GM18508 (cell line): ENCODE measurements around the gene SKAP1.
"Not testable (repeated sequence)": the region's sequence is repeated elsewhere in the genome, so short reads cannot be mapped to it uniquely, and the experiment has no call there.

Experiments used
- ATAC-seq: cut with Tn5 transposase; IDR thresholded peaks from one replicate; pipeline ENCODE4 v1.9.1; 2021; ENCODE audit warnings: moderate number of reproducible peaks; ENCODE audit not compliant: insufficient read depth, unreplicated experiment

The SKAP1 gene

DNA sequence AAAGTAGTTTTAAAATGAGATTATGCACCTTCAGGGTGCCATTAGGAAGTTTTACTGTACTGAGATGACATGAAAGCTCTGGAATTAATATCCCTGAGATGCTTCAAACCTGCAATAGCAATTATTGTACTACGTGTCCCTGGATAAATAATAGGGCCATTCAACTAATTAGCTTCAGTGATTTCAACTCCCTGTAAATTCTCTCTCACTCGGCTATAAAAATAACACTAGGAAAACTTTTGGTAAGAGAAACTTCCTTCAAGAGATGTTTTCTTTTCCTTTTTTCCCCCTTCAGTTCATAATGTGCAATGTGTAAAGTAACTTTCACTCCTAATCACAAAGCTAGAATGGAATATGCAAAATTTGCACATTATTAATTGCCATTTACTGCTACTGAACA is 176.0 kb downstream of the SKAP1 start:
- ATAC-seq = no peak

DNA sequence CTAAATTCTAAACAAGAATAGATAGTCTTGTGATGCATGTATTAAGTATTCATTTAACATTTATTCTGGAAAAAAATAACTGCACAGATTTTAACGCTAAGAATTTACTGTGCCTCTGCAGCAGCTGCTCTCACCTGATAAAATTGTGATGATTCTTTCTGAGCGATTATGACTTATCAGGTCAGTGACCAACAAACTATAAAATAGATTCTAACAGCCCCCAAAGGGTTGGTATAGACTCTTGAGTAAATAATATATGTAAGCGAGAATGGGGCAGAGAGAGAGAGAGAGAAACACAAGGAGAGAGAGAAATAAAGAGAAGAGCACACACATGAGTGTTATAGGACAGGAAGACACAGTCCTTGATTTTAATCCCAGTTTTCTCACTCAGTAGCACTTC is 178.1 kb downstream of the SKAP1 start:
- no peak for ATAC-seq

DNA sequence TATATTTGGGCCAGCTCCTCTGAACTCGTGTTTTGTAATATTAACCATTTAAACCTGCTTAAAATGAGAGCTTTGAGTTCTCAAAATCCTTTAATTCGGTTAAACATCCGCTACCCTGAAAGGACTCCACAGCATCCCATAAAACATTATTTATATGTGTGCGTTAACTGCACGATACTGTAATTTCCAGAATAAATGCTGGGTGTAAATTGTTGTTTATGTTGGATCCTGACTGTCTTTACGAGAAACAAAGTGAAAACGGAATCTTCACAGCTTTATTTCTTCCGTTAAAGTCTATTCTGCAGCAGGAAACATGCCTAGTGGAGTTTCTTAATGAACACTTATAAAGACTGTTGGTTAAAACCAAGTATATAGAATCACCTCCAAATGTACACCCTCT is 179.1 kb downstream of the SKAP1 start:
- no peak for ATAC-seq

DNA sequence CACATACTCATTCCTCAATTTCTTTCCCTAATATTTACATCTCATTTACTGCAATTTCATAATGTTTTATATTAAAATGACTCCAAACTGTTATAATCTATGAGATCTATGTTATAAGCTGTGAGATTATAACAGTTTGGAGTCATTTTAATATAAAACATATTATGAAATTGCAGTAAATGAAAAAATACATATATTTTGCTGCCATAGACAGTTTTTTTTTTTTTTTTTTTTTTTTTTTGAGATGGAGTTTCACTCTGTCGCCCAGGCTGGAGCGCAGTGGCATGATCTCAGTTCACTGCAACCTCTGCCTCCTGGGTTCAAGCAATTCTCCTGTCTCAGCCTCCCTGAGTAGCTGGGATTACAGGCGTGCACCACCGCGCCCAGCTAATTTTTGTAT is 180.0 kb downstream of the SKAP1 start:
- ATAC-seq = not testable (repeated sequence)

DNA sequence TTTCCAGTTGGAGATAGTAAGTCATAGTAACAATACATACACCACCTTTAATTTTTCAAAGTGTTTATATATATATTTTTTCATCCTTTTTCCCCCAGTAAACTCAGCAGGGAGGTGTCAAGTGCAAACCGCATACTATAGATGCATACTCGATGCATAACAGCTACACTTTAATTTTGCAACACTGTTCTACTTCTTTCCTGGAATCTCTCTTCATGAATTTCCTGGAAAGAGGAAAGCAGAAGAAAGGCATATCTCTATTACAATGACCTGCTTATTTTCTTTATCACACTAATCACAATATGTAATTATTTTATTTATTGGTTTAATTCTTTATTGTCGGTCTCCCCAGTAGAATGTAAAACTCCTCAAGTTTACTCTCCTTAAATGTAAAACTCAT is 182.4 kb downstream of the SKAP1 start:
- ATAC-seq = no peak

DNA sequence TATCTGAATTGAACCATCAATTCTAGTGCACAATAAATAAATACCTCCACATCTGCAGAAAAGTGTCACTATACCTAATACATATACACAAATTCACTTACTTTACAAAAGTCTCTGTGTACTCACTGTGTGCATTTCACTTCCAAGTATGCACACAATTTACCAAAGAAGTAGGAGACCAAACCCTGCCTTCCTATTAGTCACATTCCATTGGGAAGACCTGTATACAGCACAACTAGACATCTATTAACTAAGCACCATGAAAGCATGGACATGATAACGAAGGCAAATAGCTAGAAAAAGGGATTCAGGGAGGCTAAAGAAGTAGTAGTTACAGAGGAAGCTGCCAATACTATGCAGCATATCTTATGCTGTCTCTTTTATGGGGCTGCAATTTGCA is 183.0 kb downstream of the SKAP1 start:
- ATAC-seq = no peak

DNA sequence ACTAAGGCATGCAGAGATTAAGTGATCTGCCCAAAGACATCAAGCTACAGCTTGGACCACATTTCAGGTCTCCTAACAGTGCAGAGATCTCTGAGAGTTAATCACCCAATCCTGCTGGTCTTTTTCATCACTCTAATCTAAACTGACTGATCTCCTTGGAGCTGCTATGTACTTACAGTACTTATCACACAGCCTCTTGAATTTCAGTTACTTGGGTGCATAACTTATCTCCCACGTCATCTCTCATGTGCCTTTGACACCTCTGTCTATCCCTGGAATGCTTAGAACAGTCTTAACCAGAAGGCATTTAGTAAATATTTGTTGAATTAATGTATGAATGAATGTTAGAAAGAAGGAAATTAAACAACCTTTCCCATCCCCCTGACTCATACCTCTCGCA is 183.4 kb downstream of the SKAP1 start:
- ATAC-seq = no peak

DNA sequence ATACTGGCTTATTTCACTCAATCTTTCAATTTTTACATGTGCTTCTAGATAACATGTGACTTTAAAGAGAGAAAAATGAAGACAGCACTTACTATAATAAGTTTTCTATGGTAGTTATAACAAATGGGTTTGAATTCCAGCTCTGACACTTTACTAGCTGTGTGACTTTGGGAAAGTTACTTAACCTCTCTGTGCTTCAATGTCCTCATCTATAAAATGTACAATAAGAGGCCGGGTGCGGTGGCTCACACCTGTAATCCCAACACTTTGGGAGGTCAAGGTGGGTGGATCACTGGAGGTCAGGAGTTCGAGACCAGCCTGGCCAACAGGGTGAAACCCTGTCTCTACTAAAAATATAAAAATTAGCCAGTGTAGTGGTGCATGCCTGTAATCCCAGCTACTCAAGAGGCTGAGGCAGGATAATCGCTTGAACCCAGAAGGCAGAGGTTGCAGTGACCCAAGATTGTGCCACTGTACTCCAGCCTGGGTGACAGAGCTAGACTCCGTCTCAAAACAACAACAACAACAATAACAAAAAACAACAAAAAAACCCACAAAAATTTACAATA is 184.5 kb downstream of the SKAP1 start:
- not testable (repeated sequence) for ATAC-seq

DNA sequence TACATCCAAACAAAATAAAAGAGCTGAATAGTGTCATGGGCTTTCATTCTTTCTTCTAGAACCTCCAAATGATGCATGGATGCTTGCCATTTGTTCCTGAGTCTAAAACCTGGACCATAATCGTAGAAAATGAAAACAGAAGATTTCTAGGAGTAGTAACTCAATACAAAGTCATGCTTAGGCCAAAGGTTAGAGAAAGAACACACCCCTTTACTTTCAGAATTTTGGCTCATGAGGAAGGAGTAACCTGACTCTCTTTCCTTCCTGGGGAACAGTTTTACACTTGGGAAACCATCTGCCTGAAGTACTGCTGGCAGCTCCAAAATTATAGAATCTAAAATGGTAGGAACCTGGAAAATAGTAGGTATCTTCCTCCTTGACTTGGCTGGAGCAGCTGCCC is 185.2 kb downstream of the SKAP1 start:
- no peak for ATAC-seq

DNA sequence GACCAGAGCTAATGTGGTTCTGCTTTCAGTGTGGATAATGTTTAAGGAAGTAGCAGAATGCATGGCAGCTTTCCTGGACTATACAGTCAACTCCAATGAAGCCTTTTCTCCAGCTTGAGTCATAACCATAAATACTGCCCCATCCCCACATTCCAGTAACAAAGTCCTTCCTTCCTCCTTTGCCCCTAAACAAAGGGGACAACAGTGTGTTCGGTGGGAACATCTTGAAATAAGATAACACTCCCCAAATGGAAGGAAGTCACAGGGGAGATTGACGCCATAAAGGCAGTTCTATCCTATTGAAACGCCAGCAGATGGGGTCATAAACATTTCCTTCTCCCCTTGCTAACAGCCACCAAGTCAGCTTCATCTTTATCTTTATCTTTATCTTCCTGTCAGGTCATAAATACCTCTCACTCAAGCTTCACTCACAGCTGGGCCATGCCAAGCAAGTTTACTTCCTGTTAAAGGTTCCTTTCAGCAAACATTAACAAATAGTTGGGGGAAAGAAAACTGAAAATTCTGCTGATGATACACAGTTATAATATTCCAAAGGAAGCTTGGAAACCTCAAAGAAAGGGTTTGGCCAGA is 185.8 kb downstream of the SKAP1 start:
- no peak for ATAC-seq

DNA sequence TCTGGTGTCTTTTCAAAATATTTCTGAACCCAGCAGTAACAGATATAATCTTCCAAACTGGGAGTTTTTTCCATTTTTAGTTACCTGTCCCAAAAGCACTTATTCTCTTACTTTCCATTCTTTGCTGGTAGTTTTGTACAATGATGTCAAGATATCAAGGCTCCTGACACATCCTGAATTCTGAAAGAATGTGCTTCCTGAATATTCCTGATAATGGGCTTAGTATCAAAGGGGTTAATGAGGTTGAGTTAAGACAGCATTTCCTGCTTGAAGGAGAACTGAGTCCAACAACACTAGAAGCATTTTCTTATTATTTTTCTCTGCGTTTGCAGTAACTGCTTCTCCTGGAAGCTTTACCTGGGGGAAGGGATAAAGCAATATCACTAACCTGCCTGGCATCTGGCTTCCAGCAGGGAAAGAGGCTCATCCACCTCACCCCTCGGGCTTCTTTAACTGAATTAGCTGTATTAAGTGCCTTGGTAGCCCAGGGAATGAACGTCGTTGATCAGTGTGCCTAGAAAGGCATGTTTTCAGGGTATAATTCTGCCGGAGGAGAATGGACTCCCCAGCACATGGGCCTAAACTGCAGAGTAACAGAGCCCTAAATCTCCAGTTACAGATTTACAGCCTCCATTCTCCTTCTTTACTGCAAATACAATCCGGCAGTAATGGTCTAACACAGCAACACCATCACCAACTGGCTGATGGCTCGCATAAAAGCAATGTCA is 188.1 kb downstream of the SKAP1 start:
- no peak for ATAC-seq

DNA sequence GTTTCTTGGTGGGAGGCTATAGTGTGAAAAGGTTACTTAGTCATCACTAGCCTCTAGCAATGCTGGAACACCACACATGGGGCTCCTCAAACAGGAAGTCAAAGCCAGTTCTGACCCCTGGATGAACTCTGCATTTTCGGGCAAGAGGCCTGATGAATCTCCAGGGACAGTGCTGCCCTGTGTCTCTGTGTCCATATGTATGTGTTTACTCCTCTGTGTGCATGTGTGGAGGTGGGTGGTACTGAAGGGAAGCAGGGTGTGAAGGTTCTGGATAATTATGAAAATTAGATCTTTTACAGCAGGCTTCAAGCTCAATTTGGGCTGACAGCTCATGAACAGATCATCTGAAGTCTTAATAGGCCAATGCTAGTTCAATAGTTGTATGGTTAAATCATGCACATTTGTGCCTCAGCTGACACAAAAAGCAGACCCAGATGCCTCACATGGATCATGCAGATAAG is 188.9 kb downstream of the SKAP1 start:
- peak; percentile 62 for ATAC-seq

DNA sequence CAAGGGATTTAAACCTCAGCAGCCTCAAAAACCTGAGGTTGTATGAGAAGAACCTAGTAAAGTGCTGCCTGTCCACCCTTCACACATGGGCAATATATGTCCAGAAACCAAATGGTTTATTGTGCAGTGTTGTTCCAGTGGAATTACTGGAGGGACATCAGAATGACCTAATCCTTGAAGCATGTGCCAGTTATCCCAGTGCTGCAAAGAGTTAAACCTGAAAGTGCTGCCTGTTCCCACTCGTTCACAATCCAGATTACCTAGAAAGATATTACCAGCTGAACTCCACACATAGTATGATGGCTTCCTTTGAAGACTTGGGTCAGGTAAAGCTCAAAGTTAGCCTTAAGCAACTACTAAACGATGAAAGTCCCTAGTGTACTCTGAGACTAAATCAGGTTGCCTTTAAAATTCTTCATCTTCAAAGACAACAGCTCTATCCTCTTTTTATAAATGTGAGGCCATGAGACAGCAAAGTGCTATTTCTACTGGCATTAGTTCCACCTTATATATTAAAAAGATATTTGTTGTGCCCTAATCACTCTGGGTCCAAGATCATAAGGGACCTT is 189.4 kb downstream of the SKAP1 start:
- no peak for ATAC-seq

DNA sequence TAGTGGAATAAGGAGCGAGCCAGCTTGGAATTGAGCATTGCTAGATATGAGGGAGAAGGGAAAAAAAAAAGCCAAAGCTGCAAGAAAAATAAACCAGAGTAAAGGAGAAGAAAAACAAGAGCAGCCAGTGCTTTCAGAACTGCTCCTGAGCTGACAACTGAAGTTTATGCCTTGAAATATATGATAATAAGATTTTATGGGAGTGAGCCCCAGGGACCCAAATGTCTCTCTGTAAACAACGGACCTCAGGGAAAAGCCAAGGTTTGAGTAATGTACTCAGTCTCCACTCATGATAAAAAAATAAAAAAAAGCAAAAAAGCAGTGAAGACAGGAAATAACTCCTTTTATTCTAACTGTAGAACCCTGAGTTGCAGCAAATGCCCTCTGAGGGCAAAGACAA is 189.9 kb downstream of the SKAP1 start:
- ATAC-seq = no peak

DNA sequence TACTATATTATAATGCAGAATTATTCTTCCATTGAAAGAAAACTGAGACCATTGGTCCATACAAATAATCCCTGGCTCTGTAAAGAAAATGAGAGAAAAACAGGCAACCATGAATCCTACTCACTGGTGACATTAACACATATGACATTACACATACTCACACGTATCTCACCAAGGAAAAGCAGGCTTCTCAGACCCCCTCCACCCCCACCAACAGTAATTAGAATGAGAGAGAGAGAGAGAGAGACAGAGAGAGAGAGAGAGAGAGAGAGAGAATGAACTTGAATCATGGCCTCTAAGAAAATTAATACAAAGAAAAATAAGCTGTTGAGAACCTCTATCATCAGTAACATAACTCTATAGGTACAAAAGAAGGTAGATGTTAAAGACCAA is 190.4 kb downstream of the SKAP1 start:
- ATAC-seq = no peak

DNA sequence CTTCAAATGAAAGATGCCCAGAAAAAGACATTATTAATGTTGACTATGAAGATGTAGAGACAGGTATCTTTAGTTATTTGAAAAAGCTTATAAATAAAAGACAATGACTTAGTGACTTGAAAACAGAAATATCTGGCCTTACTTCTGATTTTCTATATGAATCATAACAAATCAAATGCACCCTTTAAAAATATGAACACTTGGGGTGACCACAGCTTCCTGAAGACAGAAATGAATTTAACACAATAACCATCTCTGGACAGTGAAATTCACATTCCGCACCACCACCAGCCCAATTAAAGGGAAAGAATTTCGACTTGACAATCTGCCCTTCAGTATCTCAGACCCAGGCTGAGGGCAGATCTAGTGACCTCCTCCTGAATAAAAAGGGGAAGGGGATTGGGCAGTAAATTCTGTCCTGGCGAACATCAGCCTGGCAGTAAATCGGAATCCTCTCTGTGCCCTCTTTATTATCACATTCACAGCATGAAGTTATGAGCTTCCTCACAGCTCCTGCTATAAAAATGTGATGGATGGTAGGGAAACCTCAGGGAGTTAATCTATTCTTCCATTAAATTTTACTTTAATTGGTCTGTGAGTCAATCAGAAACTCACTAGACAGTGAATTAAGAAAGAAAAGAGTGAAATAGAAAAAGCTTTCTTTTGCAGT is 190.9 kb downstream of the SKAP1 start:
- no peak for ATAC-seq

DNA sequence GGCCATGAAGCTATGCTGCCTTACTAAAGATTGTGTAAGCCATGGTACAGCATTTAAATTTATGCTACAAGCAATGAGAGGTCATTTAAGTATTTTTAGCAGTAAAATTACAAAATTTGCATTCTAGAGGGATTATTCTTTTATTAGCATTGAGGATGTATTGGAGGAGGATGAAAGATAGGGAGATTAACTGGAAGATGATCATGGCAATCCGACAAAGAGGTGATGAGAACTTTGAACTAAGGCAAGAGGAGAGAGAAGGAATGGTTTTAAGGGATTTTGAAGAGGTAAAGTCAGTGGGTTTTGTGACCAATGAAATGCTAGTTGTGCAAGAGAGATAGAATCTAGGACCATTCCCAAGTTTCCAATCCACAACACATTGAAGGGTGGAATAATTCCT is 192.6 kb downstream of the SKAP1 start:
- ATAC-seq = no peak

DNA sequence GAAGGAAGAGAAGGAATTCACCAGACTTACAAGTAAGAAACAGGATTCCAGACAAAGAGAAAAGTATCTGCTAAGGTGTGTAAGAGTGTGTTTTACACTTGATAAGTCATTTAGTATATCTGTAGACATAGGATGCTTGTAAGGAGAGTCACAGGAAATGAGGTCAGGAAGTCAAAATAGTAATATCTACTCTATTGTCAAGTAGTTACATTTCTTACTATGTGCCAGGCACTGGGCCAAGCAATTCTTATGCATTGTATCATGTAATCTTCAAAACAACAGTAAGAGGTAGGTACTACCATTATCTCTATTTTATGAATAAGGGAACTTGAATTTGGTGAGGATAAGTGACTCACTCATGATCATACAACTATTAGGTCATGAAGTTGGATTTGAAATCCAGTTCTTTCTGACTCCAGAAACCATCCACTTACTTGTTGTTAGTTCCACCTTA is 193.3 kb downstream of the SKAP1 start:
- ATAC-seq = no peak

DNA sequence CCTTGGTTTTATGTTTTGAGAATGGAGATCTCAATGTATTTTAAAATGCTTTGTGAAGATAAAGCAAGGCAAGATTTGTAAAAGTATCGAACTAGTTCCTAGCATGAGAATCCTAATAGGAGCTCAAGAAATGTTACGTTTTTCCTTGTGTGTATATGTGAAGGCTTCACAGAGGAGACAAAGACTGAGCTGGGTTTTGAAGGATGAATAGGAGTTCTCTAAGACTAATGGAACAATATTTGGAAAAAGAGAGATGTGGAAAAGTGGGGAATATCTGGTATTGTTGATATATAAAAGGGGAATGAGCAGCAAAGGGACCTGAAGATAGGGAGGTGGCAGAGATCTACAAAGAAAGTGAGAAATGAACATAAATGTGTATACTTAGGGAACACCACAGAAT is 195.1 kb downstream of the SKAP1 start:
- no peak for ATAC-seq

DNA sequence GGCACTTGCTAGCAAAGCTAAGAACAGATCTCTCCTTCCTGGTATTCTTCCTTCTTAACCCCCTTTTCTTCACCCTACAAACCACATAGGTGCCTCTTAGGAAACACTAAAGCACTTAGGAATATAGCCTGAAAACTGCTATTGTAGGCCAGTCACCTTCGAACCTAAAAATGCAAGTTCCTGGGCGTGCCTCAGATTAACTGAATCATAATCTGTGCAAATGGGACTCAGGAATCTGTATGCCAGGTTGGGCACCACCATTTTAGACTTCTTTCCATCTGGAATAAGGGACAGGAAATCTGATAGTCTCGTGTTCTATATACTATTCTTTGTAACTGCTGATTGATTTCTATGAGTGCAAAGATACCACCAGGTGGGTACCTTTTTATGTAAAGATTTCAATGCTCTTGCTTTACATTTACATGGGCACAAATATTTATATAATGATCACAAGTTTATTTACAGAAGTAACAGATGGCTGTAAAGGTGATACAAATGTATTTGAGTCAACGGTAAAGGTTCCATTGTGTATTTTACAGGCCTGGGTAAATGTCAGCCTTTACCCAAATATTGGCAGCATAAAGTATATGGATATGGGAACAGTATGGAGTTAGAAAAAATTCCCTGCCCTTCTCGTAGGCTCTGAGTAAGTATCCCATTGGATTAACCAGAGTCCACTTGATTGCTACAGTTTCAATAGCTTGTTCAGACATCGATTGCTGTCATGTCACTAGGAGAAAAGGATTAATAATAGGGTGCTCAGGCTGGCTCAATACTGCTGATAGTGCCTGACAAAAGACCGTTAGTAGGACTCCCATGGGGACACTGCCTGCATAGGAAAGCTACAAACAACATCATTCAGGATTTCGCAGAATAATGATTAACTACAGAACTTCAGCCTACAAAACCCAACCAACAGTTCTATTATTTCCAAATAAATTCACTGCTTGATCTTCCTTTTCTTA is 197.7 kb downstream of the SKAP1 start:
- no peak for ATAC-seq
